Breast epithelium (tissue), 3 donors: Measurements from ENCODE around the gene POU2F3.

Source experiments
- CTCF ChIP-seq, 3 donors: fragments of 450-650 bp; IDR thresholded peaks; one replicate each; pipeline ENCODE4 v1.5.1; 2016 to 2017; ENCODE audit warnings: antibody characterized with exemption in 3 of 3, mild to moderate bottlenecking in 3 of 3, moderate library complexity in 3 of 3
- POLR2A ChIP-seq: fragments of 450-650 bp; IDR thresholded peaks from one replicate; pipeline ENCODE4 v1.6.1; 2016; ENCODE audit warnings: antibody characterized with exemption, mild to moderate bottlenecking, moderate library complexity
- POLR2AphosphoS5 ChIP-seq, 3 donors: sonication (generic); formaldehyde crosslinking; IDR thresholded peaks; one replicate each; pipeline ENCODE4 v1.6.1; 2017; ENCODE audit warnings: antibody characterized with exemption in 3 of 3

DNA sequence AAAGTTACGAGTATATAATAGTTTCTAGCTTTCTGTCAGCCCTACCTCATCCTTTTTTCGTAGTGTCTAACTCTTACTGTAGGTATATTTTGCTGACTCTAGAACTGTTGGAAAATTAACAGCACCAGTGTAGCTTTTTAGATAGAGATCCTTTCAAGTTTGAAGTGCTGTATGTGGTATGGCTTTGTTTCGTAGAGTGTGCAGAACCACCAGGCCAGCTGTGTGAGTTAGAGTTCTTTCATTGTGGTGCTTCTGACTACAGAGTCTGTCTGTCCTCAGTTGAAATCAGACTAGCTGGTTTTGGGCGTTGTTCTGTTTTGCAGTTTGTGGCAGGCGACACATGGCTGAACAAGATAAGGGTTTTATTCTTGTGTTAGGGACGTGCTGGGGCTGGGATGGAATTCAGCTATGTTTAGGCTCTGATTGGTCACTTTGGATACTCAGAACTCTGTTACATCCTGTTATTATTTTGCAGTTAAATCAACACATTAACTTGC lies 99.5 kb downstream of the POU2F3 start:
- TF ChIP-seq POLR2A (no peak), POLR2AphosphoS5 (IDR thresholded peaks at IDR 0.05) (no peak), CTCF (IDR thresholded peaks at IDR 0.05) (no peak)
